ENCODE data around the gene ZNF778. TPM values are rescaled to one million over a fixed set of nuclear protein-coding genes. Genes with fewer than 3 reads are reported as not detected.
A peak's percentile ranks its signal among the peaks of the same experiment; 100 is the strongest.

Gene ZNF778
- total and polyA plus RNA-seq, 2 of the 13 experiments (the other 11 are each of a cell fraction or from before 2014, with no cell fraction given), result 3.8 to 7.2 TPM

DNA sequence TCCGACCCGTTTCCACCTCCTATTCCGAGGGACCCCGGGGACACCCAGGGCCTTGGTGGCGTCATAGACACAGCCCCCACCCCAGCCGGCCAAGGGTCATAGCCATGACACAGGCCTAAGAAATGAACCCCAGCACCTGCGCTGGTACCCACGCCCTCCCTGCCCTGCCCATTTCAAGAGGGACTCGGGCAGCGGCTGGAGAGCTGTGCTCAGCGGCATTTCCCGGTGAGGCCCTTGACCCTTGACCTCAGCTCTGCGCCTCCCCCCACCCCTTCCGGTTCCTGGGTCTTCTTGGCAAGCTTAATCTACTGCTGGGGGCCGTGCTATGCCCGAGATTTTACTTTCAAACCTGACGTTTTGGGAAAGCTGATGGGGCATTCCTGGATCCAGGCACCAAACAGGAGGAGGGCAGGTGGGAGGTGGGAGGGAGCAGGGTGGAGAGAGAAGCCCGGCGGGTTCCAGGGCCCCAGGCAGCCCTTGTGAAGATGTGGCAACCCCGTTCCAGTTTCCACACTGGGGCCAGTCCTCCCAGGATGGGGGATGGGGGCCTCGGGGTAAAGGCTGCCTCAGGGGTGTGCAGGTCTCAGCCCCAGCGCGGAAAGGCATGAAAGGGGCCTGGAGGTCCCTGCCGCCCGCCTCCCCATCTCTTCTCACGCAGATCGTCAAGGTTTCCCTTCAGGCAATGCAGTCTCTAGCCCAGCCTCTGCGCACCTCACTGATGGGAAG is 17.2 kb upstream of the ZNF778 start, which contains the start of gene SLC22A31 (continued):
- TF ChIP-seq, protein P1, sequence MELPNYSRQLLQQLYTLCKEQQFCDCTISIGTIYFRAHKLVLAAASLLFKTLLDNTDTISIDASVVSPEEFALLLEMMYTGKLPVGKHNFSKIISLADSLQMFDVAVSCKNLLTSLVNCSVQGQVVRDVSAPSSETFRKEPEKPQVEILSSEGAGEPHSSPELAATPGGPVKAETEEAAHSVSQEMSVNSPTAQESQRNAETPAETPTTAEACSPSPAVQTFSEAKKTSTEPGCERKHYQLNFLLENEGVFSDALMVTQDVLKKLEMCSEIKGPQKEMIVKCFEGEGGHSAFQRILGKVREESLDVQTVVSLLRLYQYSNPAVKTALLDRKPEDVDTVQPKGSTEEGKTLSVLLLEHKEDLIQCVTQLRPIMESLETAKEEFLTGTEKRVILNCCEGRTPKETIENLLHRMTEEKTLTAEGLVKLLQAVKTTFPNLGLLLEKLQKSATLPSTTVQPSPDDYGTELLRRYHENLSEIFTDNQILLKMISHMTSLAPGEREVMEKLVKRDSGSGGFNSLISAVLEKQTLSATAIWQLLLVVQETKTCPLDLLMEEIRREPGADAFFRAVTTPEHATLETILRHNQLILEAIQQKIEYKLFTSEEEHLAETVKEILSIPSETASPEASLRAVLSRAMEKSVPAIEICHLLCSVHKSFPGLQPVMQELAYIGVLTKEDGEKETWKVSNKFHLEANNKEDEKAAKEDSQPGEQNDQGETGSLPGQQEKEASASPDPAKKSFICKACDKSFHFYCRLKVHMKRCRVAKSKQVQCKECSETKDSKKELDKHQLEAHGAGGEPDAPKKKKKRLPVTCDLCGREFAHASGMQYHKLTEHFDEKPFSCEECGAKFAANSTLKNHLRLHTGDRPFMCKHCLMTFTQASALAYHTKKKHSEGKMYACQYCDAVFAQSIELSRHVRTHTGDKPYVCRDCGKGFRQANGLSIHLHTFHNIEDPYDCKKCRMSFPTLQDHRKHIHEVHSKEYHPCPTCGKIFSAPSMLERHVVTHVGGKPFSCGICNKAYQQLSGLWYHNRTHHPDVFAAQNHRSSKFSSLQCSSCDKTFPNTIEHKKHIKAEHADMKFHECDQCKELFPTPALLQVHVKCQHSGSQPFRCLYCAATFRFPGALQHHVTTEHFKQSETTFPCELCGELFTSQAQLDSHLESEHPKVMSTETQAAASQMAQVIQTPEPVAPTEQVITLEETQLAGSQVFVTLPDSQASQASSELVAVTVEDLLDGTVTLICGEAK (IDR thresholded peaks at IDR 0.05), result no peak
- TF ChIP-seq, protein P1 (CRISPR knock-in tag; IDR thresholded peaks at IDR 0.05), result peak; percentile 34; the same call in 1 of the 2 replicates
- TF ChIP-seq, protein P2, sequence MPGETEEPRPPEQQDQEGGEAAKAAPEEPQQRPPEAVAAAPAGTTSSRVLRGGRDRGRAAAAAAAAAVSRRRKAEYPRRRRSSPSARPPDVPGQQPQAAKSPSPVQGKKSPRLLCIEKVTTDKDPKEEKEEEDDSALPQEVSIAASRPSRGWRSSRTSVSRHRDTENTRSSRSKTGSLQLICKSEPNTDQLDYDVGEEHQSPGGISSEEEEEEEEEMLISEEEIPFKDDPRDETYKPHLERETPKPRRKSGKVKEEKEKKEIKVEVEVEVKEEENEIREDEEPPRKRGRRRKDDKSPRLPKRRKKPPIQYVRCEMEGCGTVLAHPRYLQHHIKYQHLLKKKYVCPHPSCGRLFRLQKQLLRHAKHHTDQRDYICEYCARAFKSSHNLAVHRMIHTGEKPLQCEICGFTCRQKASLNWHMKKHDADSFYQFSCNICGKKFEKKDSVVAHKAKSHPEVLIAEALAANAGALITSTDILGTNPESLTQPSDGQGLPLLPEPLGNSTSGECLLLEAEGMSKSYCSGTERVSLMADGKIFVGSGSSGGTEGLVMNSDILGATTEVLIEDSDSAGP (CRISPR knock-in tag; IDR thresholded peaks at IDR 0.05; ENCODE audit: borderline replicate concordance), result peak; percentile 80; the same call in 1 of the 2 replicates
- TF ChIP-seq ZNF503 (CRISPR knock-in tag; IDR thresholded peaks at IDR 0.05) (peak; percentile 74), BHLHE40 (IDR thresholded peaks at IDR 0.05; ENCODE audit: low read length) (no peak), ZNF749 (CRISPR knock-in tag; IDR thresholded peaks at IDR 0.05; ENCODE audit: borderline replicate concordance) (no peak; the same call in 1 of the 2 replicates), SMYD3 (CRISPR knock-in tag; IDR thresholded peaks at IDR 0.05) (no peak), TFDP2 (CRISPR knock-in tag; IDR thresholded peaks at IDR 0.05) (no peak), GATAD2A (CRISPR knock-in tag; IDR thresholded peaks at IDR 0.05) (peak; percentile 58; the same call in 1 of the 2 replicates)
- TF ChIP-seq, protein P3, sequence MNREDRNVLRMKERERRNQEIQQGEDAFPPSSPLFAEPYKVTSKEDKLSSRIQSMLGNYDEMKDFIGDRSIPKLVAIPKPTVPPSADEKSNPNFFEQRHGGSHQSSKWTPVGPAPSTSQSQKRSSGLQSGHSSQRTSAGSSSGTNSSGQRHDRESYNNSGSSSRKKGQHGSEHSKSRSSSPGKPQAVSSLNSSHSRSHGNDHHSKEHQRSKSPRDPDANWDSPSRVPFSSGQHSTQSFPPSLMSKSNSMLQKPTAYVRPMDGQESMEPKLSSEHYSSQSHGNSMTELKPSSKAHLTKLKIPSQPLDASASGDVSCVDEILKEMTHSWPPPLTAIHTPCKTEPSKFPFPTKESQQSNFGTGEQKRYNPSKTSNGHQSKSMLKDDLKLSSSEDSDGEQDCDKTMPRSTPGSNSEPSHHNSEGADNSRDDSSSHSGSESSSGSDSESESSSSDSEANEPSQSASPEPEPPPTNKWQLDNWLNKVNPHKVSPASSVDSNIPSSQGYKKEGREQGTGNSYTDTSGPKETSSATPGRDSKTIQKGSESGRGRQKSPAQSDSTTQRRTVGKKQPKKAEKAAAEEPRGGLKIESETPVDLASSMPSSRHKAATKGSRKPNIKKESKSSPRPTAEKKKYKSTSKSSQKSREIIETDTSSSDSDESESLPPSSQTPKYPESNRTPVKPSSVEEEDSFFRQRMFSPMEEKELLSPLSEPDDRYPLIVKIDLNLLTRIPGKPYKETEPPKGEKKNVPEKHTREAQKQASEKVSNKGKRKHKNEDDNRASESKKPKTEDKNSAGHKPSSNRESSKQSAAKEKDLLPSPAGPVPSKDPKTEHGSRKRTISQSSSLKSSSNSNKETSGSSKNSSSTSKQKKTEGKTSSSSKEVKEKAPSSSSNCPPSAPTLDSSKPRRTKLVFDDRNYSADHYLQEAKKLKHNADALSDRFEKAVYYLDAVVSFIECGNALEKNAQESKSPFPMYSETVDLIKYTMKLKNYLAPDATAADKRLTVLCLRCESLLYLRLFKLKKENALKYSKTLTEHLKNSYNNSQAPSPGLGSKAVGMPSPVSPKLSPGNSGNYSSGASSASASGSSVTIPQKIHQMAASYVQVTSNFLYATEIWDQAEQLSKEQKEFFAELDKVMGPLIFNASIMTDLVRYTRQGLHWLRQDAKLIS (CRISPR knock-in tag; IDR thresholded peaks at IDR 0.05), result no peak

Data from HepG2 (cell line).